GM12878 (cell line): Measurements from ENCODE around the gene RHEB. TPM values are rescaled to one million over a fixed set of nuclear protein-coding genes. Genes with fewer than 3 reads are reported as not detected.

Source experiments
- ATAC-seq: fragments of 200-7000 bp; cut with Tn5 transposase; 3 replicates; pipeline ENCODE4 v1.9.1; 2020; ENCODE audit warnings: mild to moderate bottlenecking, moderate library complexity
- BruUV-seq: library from RNA; stranded (reverse); fragments of 400-500 nt; replicated peaks from 2 replicates; lab custom pipeline; 2021; lab: Mats Ljungman, UMichigan
- CTCF ChIA-PET: fragments of 300-600 bp; sonication (Branson Sonifier 250); formaldehyde crosslinking; extraction: SDS; loops from one replicate; lab custom pipeline; 2021; ENCODE audit warnings: inconsistent platforms; lab: Yijun Ruan, JAX
- POLR2A ChIA-PET: fragments of 350-600 bp; formaldehyde crosslinking; extraction: SDS; loops from one replicate; lab custom pipeline; 2021; ENCODE audit warnings: inconsistent platforms; lab: Charles Lee
- RAD21 ChIA-PET: fragments of 300-600 bp; sonication (Branson Sonifier 250); formaldehyde crosslinking; loops from one replicate; lab custom pipeline; 2023; ENCODE audit warnings: antibody characterized with exemption; ENCODE audit not compliant: unreplicated experiment; lab: Charles Lee
- SMC1A ChIA-PET: fragments of 300-600 bp; sonication (Branson Sonifier 250); formaldehyde crosslinking; loops from one replicate; lab custom pipeline; 2023; ENCODE audit not compliant: unreplicated experiment, uncharacterized antibody; lab: Charles Lee
- DNase-seq: peaks from one replicate; pipeline ENCODE4 v3.0.0-alpha.2; 2011; ENCODE audit warnings: low read depth, low spot score
- FAIRE-seq: peaks from 3 replicates; lab custom pipeline; 2011; peaks lifted over from hg19 to GRCh38; lab: Jason Lieb, UNC
- H2AFZ ChIP-seq: 2 replicates; pipeline ENCODE4 v1.6.0; 2011; ENCODE audit warnings: low read depth, low read length, control low read depth; ENCODE audit not compliant: control insufficient read depth
- H3K27ac ChIP-seq: 2 replicates; pipeline ENCODE4 v1.5.1; 2011; ENCODE audit warnings: control low read depth; ENCODE audit not compliant: control insufficient read depth, insufficient read depth
- H3K27me3 ChIP-seq, 2 experiments: replicated peaks in 1 of 2; 2 replicates each; pipeline versions ENCODE4 v1.6.0 to v1.6.1; 2011; ENCODE audit warnings: low read length in 1 of 2; ENCODE audit not compliant: control insufficient read depth in 2 of 2, insufficient read depth in 2 of 2
- H3K36me3 ChIP-seq, 2 experiments: 2 replicates each; pipeline ENCODE4 v1.5.1; 2011; ENCODE audit warnings: low read length in 1 of 2; ENCODE audit not compliant: control insufficient read depth in 2 of 2, insufficient read depth in 2 of 2
- H3K4me1 ChIP-seq: 2 replicates; pipeline ENCODE4 v1.6.1; 2011; ENCODE audit warnings: mild to moderate bottlenecking, low read length, moderate library complexity, mixed read lengths; ENCODE audit not compliant: control insufficient read depth, insufficient read depth
- H3K4me2 ChIP-seq: 2 replicates; pipeline ENCODE4 v1.6.0; 2011; ENCODE audit warnings: control low read depth; ENCODE audit not compliant: control insufficient read depth, insufficient read depth
- H3K4me3 ChIP-seq: fragments of 200-600 bp; sonication (generic); 2 replicates; pipeline ENCODE4 v1.5.1; 2016
- H3K79me2 ChIP-seq: 2 replicates; pipeline ENCODE4 v1.6.0; 2011; ENCODE audit warnings: low read length; ENCODE audit not compliant: control insufficient read depth, insufficient read depth
- H3K9ac ChIP-seq: 2 replicates; pipeline ENCODE4 v1.8.0; 2011; ENCODE audit warnings: low read length, control low read depth, mixed read lengths; ENCODE audit not compliant: control insufficient read depth, insufficient read depth
- H3K9me3 ChIP-seq: replicated peaks from 3 replicates; pipeline ENCODE4 v1.5.1; 2011; ENCODE audit warnings: mild to moderate bottlenecking, low read length; ENCODE audit not compliant: control insufficient read depth, insufficient read depth
- H4K20me1 ChIP-seq: 2 replicates; pipeline ENCODE4 v1.6.0; 2011; ENCODE audit not compliant: control insufficient read depth, insufficient read depth
- BCL3 ChIP-seq: IDR thresholded peaks from 2 replicates; pipeline ENCODE4 v1.6.1; 2011; ENCODE audit warnings: borderline replicate concordance, low read depth, mild to moderate bottlenecking, moderate library complexity, low read length; ENCODE audit not compliant: insufficient read depth, poor library complexity, severe bottlenecking
- IKZF2 ChIP-seq, 2 experiments: fragments of 450-650 bp; IDR thresholded peaks; 2 replicates each; pipeline ENCODE4 v1.6.1; 2017; ENCODE audit warnings: mild to moderate bottlenecking in 2 of 2, moderate library complexity in 2 of 2
- POLR2AphosphoS2 ChIP-seq: IDR thresholded peaks from 2 replicates; pipeline ENCODE4 v1.6.1; 2011; ENCODE audit warnings: low read depth, mild to moderate bottlenecking, low read length, improper control_type of control experiment, moderate library complexity
- POU2F2 ChIP-seq: IDR thresholded peaks from 3 replicates; pipeline ENCODE4 v1.6.1; 2011; ENCODE audit warnings: low read depth, mild to moderate bottlenecking, low read length, borderline replicate concordance
- SREBF1 ChIP-seq: IDR thresholded peaks from 2 replicates; pipeline ENCODE4 v1.6.1; 2012; ENCODE audit warnings: mild to moderate bottlenecking, low read length
- YY1 ChIP-seq: IDR thresholded peaks from 2 replicates; pipeline ENCODE4 v1.6.1; 2011; ENCODE audit warnings: low read depth, mild to moderate bottlenecking, low read length
- WGBS: methylation state at CpG from one replicate; pipeline ENCODE4 v1.1.6; 2016; ENCODE audit warnings: low lambda C conversion rate; ENCODE audit not compliant: insufficient replicate concordance, insufficient coverage; ENCODE audit errors: missing lambda C conversion rate; 5-methylcytosine and 5-hydroxymethylcytosine counted together
- in situ Hi-C: fragments of 300-500 bp; cut with MboI; formaldehyde crosslinking; loops from 9 replicates; pipeline ENCODE4 v1.14.3; 2018; ENCODE audit warnings: mixed read lengths
- intact Hi-C: fragments of 100-400 bp; cut with micrococcal nuclease; formaldehyde crosslinking; loops from one replicate; pipeline ENCODE4 v1.14.2; 2022; ENCODE audit not compliant: unreplicated experiment
- polyA plus RNA-seq, 11 experiments: library from polyadenylated mRNA; depleted of rRNA in 4 of 11; unstranded in 6 of 11; stranded (reverse) in 5 of 11; fragments of >200 nt; fragmentation: Nextera tagmentation in 4 of 11; fragmentation: Illumina TruSeq in 1 of 11; extraction: Ambion mirVana in 4 of 11; extraction: Trizol in 1 of 11; gene quantifications; 1 replicate in 1 of 11; 2 replicates in 10 of 11; pipeline versions ENCODE4 v1.2.1 to v1.2.3, GENCODE V29; 2011 to 2016; ENCODE audit warnings: inconsistent platforms in 2 of 11, missing spikeins in 2 of 11, low read depth in 1 of 11
- total RNA-seq, 4 experiments: library from RNA; depleted of rRNA in 3 of 4; stranded (reverse); fragments of >200 nt in 3 of 4; fragmentation: Illumina TruSeq in 1 of 4; extraction: Trizol in 1 of 4; gene quantifications; 2 replicates each; pipeline versions ENCODE4 v1.2.1 to v1.2.3, GENCODE V29; 2013 to 2021
- TF ChIP-seq, protein P1 (sequence below): fragments of 150-350 bp; IDR thresholded peaks from 2 replicates; pipeline ENCODE4 v1.6.1; 2014; ENCODE audit warnings: mild to moderate bottlenecking, low read depth, low read length

Gene RHEB
- total and polyA plus RNA-seq, 10 of the 15 experiments (the other 5 are each of a cell fraction or from before 2014, with no cell fraction given) = 6.2 to 67.8 (median 38.0) TPM

DNA sequence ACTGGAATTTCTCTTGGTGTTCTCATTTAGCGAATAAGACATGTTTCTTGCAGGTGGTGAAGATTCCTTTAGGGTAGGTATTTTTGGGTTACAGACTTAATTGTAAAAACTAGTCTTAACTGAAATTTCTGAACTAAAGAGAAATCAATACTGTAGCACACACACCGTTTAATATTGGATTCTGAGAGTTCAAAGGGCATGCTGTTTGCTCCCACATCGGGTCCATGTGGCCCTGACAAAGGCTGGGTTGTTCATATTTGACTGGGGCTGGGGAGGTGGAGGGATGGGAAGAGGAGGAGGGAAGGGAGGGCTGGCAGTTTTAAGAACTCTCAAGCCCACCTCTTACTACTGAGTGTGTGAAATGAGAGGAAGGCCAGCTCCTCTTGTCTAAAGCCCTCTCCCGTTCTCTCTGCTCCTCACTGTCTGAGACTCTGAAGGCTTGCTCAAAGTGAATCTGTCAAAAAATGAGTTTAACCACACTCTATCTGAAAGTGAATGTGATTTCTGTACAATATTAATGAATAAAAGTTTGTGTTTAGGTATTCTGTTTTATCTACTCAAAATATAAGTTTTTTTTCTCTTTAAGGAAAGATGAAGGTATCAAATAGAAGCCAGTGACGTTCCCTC is 40.0 kb upstream of the RHEB start:
- H3K27ac ChIP-seq = no peak overlapping the region
- no peak for FAIRE-seq
- H3K27me3 ChIP-seq = no peaks in the 10 kb centered on the region
- no peak overlapping the region for H2AFZ ChIP-seq
- H3K36me3 ChIP-seq = peaks cover 0 to 5% of the 10 kb centered on the region in 2 experiments; a peak in 3 of 4 replicates
- in situ Hi-C loops = no loop called here
- intact Hi-C loops = no loop called here
- ChIA-PET SMC1A (interaction anchor here (0.6 kb wide), 1 partner anchor 153 kb away, joined by 3 read pairs; no protein-coding TSS in a partner anchor), POLR2A (no interaction called here), CTCF (no interaction called here)
- no peak overlapping the region for H3K4me3 ChIP-seq
- no peak for ATAC-seq
- DNase-seq = no peak
- no peaks in the 10 kb centered on the region for H3K9me3 ChIP-seq
- no peaks in the 10 kb centered on the region for H3K4me1 ChIP-seq
- H4K20me1 ChIP-seq = no peaks in the 10 kb centered on the region
- H3K4me2 ChIP-seq = no peak overlapping the region
- WGBS = 80% methylated on average over 5 of the region's 5 CpGs
- TF ChIP-seq POLR2AphosphoS2 = no peak
- TF ChIP-seq YY1 = no peak
- no peak for TF ChIP-seq SREBF1
- TF ChIP-seq POU2F2 = no peak
- TF ChIP-seq, protein P1, sequence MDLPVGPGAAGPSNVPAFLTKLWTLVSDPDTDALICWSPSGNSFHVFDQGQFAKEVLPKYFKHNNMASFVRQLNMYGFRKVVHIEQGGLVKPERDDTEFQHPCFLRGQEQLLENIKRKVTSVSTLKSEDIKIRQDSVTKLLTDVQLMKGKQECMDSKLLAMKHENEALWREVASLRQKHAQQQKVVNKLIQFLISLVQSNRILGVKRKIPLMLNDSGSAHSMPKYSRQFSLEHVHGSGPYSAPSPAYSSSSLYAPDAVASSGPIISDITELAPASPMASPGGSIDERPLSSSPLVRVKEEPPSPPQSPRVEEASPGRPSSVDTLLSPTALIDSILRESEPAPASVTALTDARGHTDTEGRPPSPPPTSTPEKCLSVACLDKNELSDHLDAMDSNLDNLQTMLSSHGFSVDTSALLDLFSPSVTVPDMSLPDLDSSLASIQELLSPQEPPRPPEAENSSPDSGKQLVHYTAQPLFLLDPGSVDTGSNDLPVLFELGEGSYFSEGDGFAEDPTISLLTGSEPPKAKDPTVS = no peak
- TF ChIP-seq BCL3 = no peak
- TF ChIP-seq IKZF2 (IDR thresholded peaks at IDR 0.05) = no peak
- TF ChIP-seq, all 136 proteins: peak for 0
- RAD21 ChIA-PET = no interaction called here
- Histone ChIP-seq H3K79me2 (no peaks in the 10 kb centered on the region), H3K9ac (no peak overlapping the region)
- BruUV-seq = no TSS peak
